ENCODE data around the gene ELMOD1.

GRCh38 chr11:107545101-107545514, 45.8 kb upstream of the ELMOD1 start:
- TF ChIP-seq CTCF (IDR thresholded peaks at IDR 0.05) (no peak), POLR2A (IDR thresholded peaks at IDR 0.05) (no peak)
